K562 (cell line): Measurements from ENCODE around the gene ATP6V1F. TPM values are rescaled to one million over a fixed set of nuclear protein-coding genes. Genes with fewer than 3 reads are reported as not detected.
A peak's percentile ranks its signal among the peaks of the same experiment; 100 is the strongest.

Experiments
- CBFB ChIP-seq: sonication (generic); formaldehyde crosslinking; IDR thresholded peaks from 2 replicates; pipeline ENCODE4 v1.4.0; 2020; ENCODE audit warnings: mild to moderate bottlenecking, missing genetic modification reagents
- CHD1 ChIP-seq: fragments of 200-600 bp; sonication (generic); IDR thresholded peaks from one replicate; pipeline ENCODE4 v1.6.1; 2012; ENCODE audit warnings: mild to moderate bottlenecking, moderate library complexity, low read length, inconsistent platforms
- CREM ChIP-seq: IDR thresholded peaks from 2 replicates; pipeline ENCODE4 v1.6.1; 2014; ENCODE audit warnings: antibody characterized with exemption, low read depth
- GTF2E2 ChIP-seq: fragments of 200-800 bp; sonication (Bioruptor generic); IDR thresholded peaks from 2 replicates; pipeline ENCODE4 v1.6.1; 2016; ENCODE audit warnings: missing genetic modification characterization, missing compliant biosample characterization
- MAZ ChIP-seq, 2 experiments: fragments of 450-650 bp in 1 of 2; sonication (generic) in 1 of 2; formaldehyde crosslinking; IDR thresholded peaks in 1 of 2; conservative IDR thresholded peaks in 1 of 2; 2 replicates each; pipeline versions ENCODE4 v1.4.0 to v1.5.0; 2020; ENCODE audit warnings: mild to moderate bottlenecking in 1 of 2, missing genetic modification reagents in 1 of 2
- MEF2D ChIP-seq: conservative IDR thresholded peaks from 2 replicates; pipeline ENCODE4 v1.6.1; 2016; ENCODE audit warnings: low read depth, missing genetic modification characterization, missing compliant biosample characterization
- POLR2H ChIP-seq: IDR thresholded peaks from 2 replicates; pipeline ENCODE4 v1.6.1; 2016; ENCODE audit warnings: missing genetic modification characterization, low read depth, mild to moderate bottlenecking, control low read depth, missing compliant biosample characterization, moderate library complexity
- PURB ChIP-seq: sonication (generic); formaldehyde crosslinking; IDR thresholded peaks from 2 replicates; pipeline ENCODE4 v1.9.0; 2021; ENCODE audit warnings: low read depth, mild to moderate bottlenecking, missing genetic modification reagents
- RFX5 ChIP-seq: IDR thresholded peaks from 2 replicates; pipeline ENCODE4 v1.6.1; 2011; ENCODE audit warnings: low read depth, mild to moderate bottlenecking, improper control_type of control experiment, low read length
- SMARCA5 ChIP-seq: fragments of 450-650 bp; IDR thresholded peaks from 2 replicates; pipeline ENCODE4 v1.6.1; 2016
- SRSF7 ChIP-seq: fragments of 200-400 bp; formaldehyde crosslinking; optimal IDR thresholded peaks from 2 replicates; pipeline ENCODE3; 2017; ENCODE audit warnings: mild to moderate bottlenecking, low read depth, low read length
- TCF7L2 ChIP-seq: fragments of 150-350 bp; IDR thresholded peaks from 2 replicates; pipeline ENCODE4 v1.6.1; 2016; ENCODE audit warnings: low read depth, mild to moderate bottlenecking, low read length, moderate library complexity
- YBX1 ChIP-seq: fragments of 450-650 bp; IDR thresholded peaks from 2 replicates; pipeline ENCODE4 v1.7.1; 2016; ENCODE audit warnings: mild to moderate bottlenecking
- ZNF140 ChIP-seq: fragments of 250-450 bp; sonication (Bioruptor Pico); IDR thresholded peaks from 2 replicates; pipeline ENCODE4 v1.8.0; 2021; ENCODE audit warnings: moderate library complexity, mild to moderate bottlenecking, inconsistent platforms
- ZNF76 ChIP-seq: fragments of 250-450 bp; sonication (Bioruptor Pico); IDR thresholded peaks from 2 replicates; pipeline ENCODE4 v1.4.0; 2020; ENCODE audit warnings: mild to moderate bottlenecking, moderate library complexity, borderline replicate concordance
- polyA plus RNA-seq, 8 experiments: library from polyadenylated mRNA; depleted of rRNA in 4 of 8; stranded (reverse) in 5 of 8; unstranded in 3 of 8; fragments of >200 nt; fragmentation: Nextera tagmentation in 2 of 8; fragmentation: Illumina TruSeq in 1 of 8; extraction: Ambion mirVana in 2 of 8; extraction: Trizol in 1 of 8; gene quantifications; 2 replicates each; pipeline versions ENCODE4 v1.2.1 to v1.2.3, GENCODE V29; 2011 to 2014; ENCODE audit warnings: inconsistent platforms in 1 of 8, missing spikeins in 1 of 8
- total RNA-seq, 7 experiments: library from RNA; depleted of rRNA in 6 of 7; stranded (reverse); fragments of >200 nt in 6 of 7; fragmentation: Illumina TruSeq in 2 of 7; extraction: Trizol in 2 of 7; gene quantifications; 2 replicates each; pipeline versions ENCODE4 v1.2.1 to v1.2.3, GENCODE V29; 2011 to 2021; ENCODE audit warnings: low replicate concordance in 1 of 7
- TF ChIP-seq, protein P1 (sequence below): fragments of 200-800 bp; sonication (Bioruptor generic); IDR thresholded peaks from 2 replicates; pipeline ENCODE4 v1.6.1; 2017; ENCODE audit warnings: missing genetic modification characterization, missing compliant biosample characterization
- TF ChIP-seq, protein P2 (sequence below): fragments of 250-450 bp; sonication (Bioruptor Pico); IDR thresholded peaks from 2 replicates; pipeline ENCODE4 v1.5.1; 2021; ENCODE audit warnings: mild to moderate bottlenecking
- TF ChIP-seq, protein P3 (sequence below), 2 experiments: fragments of 450-650 bp in 1 of 2; sonication (generic) in 1 of 2; formaldehyde crosslinking in 1 of 2; IDR thresholded peaks in 1 of 2; conservative IDR thresholded peaks in 1 of 2; 2 replicates each; pipeline versions ENCODE4 v1.6.1 to v1.8.1; 2016 to 2023; ENCODE audit warnings: mild to moderate bottlenecking in 2 of 2, moderate library complexity in 2 of 2, inconsistent platforms in 1 of 2, missing genetic modification reagents in 1 of 2
- TF ChIP-seq, protein P4 (sequence below): fragments of 450-650 bp; formaldehyde crosslinking; IDR thresholded peaks from 2 replicates; pipeline ENCODE4 v1.4.0; 2020; ENCODE audit warnings: mild to moderate bottlenecking, moderate library complexity
- TF ChIP-seq, protein P5 (sequence below): fragments of 450-650 bp; IDR thresholded peaks from 2 replicates; pipeline ENCODE4 v1.7.0; 2016; ENCODE audit warnings: borderline replicate concordance

ATP6V1F gene
- total and polyA plus RNA-seq, 9 of the 15 experiments (the other 6 are each of a cell fraction or from before 2014, with no cell fraction given) = 206 to 1,123 (median 542) TPM

DNA sequence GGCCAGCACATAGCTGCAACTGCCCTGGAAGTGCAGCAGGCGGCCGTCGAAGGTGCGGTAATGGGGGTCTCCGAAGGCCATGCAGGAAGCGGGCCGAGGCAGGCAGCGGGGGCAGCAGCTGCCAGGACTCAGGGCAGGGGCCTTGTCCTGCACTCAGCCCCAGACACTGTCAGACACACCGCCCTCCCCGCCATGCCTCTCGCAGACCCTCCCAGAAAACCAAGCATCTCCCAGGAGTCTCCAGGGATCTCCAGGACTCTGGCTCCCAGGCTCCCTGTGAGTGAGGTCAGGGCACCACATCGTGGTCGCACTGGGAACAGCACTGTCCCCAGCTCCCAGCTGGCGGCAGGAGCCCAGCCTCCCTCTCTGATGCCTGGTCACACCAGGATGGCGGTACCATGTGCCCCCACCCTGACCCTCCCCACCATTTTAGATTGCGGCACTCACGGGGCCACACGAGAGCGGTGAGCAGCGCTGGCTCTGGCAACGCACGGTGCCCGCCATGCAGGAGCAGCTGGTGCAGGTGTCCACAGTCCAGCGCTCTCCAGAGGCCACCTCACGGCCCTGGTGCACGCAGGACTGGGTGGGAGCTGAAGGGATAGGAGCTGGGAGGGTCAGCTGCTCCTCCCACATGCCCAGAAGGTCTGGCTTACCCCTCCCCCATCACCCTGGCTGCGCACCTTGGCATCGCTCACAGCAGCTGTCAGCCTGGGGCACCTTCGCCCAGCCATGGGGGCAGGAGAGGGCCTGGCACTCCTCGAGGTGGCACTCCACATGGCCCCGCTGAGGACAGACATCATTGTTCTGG, 17.5 kb downstream of the ATP6V1F start (continued):
- TF ChIP-seq MAZ (CRISPR knock-in tag; conservative IDR thresholded peaks at IDR 0.05 in 1 of 2, IDR thresholded peaks at IDR 0.05 in 1 of 2) (peak; percentile 69 to 83; a peak in 2 of 4 replicates), CREM (peak; percentile 49; the same call in 1 of the 2 replicates), GTF2E2 (tag) (no peak), SMARCA5 (no peak), POLR2H (no peak), CHD1 (no peak), TCF7L2 (no peak), ZNF76 (CRISPR knock-in tag) (no peak), SRSF7 (no peak), PURB (no peak), MEF2D (tag) (no peak), YBX1 (no peak), CBFB (CRISPR knock-in tag) (peak; percentile 21; the same call in 1 of the 2 replicates), RFX5 (no peak), ZNF140 (CRISPR knock-in tag) (no peak)
- TF ChIP-seq, protein P1, sequence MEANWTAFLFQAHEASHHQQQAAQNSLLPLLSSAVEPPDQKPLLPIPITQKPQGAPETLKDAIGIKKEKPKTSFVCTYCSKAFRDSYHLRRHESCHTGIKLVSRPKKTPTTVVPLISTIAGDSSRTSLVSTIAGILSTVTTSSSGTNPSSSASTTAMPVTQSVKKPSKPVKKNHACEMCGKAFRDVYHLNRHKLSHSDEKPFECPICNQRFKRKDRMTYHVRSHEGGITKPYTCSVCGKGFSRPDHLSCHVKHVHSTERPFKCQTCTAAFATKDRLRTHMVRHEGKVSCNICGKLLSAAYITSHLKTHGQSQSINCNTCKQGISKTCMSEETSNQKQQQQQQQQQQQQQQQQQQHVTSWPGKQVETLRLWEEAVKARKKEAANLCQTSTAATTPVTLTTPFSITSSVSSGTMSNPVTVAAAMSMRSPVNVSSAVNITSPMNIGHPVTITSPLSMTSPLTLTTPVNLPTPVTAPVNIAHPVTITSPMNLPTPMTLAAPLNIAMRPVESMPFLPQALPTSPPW (CRISPR knock-in tag) = no peak
- TF ChIP-seq, protein P2, sequence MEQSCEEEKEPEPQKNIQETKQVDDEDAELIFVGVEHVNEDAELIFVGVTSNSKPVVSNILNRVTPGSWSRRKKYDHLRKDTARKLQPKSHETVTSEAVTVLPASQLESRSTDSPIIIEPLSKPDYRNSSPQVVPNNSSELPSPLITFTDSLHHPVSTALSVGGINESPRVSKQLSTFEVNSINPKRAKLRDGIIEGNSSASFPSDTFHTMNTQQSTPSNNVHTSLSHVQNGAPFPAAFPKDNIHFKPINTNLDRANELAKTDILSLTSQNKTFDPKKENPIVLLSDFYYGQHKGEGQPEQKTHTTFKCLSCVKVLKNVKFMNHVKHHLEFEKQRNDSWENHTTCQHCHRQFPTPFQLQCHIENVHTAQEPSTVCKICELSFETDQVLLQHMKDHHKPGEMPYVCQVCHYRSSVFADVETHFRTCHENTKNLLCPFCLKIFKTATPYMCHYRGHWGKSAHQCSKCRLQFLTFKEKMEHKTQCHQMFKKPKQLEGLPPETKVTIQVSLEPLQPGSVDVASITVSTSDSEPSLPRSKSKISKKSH (CRISPR knock-in tag) = no peak
- TF ChIP-seq, protein P3, sequence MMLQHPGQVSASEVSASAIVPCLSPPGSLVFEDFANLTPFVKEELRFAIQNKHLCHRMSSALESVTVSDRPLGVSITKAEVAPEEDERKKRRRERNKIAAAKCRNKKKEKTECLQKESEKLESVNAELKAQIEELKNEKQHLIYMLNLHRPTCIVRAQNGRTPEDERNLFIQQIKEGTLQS (IDR thresholded peaks at IDR 0.05) = no peak
- TF ChIP-seq, protein P3 (CRISPR knock-in tag; conservative IDR thresholded peaks at IDR 0.05) = no peak
- TF ChIP-seq, protein P4, sequence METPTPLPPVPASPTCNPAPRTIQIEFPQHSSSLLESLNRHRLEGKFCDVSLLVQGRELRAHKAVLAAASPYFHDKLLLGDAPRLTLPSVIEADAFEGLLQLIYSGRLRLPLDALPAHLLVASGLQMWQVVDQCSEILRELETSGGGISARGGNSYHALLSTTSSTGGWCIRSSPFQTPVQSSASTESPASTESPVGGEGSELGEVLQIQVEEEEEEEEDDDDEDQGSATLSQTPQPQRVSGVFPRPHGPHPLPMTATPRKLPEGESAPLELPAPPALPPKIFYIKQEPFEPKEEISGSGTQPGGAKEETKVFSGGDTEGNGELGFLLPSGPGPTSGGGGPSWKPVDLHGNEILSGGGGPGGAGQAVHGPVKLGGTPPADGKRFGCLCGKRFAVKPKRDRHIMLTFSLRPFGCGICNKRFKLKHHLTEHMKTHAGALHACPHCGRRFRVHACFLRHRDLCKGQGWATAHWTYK (CRISPR knock-in tag) = peak; percentile 47; the same call in 1 of the 2 replicates
- TF ChIP-seq, protein P5, sequence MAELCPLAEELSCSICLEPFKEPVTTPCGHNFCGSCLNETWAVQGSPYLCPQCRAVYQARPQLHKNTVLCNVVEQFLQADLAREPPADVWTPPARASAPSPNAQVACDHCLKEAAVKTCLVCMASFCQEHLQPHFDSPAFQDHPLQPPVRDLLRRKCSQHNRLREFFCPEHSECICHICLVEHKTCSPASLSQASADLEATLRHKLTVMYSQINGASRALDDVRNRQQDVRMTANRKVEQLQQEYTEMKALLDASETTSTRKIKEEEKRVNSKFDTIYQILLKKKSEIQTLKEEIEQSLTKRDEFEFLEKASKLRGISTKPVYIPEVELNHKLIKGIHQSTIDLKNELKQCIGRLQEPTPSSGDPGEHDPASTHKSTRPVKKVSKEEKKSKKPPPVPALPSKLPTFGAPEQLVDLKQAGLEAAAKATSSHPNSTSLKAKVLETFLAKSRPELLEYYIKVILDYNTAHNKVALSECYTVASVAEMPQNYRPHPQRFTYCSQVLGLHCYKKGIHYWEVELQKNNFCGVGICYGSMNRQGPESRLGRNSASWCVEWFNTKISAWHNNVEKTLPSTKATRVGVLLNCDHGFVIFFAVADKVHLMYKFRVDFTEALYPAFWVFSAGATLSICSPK = no peak
